HG03039 (cell line): ENCODE measurements around the gene PLGRKT.
A peak's percentile ranks its signal among the peaks of the same experiment; 100 is the strongest.
"Not testable (repeated sequence)": the region's sequence is repeated elsewhere in the genome, so short reads cannot be mapped to it uniquely, and the experiment has no call there.

ENCODE experiments used
- ATAC-seq: cut with Tn5 transposase; IDR thresholded peaks from one replicate; pipeline ENCODE4 v1.9.1; 2021; ENCODE audit warnings: mild to moderate bottlenecking, moderate library complexity; ENCODE audit not compliant: unreplicated experiment

Gene PLGRKT

DNA sequence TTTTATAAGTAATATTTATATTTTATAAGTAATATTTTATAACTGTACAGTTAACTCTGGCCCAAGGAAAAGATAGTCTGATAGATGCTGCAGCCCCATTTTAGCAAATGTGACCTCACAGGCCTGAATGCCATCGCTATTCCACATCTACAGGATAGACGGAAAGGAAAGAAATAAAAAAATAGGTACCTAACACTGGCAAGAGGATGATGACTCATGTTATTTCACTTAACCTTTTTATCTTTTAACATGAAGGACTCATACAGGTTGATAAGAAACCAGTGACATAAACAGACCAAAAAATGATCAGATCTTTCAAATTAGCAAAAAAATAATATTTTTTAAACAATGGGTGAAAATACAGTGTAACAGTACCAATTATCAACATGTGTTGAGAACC is 15.3 kb upstream of the PLGRKT start:
- ATAC-seq = no peak

DNA sequence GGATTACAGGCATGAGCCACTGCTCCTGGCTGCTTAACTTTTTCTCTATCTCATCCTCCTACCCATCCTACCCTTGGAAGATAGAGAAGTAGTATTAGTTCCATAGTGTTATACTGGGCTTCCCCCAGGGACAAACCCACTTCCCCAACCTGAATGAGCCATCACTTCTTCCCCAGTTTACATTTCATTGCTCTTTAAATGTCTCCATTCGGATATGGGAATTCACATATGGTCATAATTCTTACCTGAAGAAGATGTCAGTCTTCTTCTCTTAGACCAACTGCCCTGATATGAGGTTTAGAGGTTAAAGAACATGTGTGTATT is 14.5 kb upstream of the PLGRKT start:
- no peak for ATAC-seq

DNA sequence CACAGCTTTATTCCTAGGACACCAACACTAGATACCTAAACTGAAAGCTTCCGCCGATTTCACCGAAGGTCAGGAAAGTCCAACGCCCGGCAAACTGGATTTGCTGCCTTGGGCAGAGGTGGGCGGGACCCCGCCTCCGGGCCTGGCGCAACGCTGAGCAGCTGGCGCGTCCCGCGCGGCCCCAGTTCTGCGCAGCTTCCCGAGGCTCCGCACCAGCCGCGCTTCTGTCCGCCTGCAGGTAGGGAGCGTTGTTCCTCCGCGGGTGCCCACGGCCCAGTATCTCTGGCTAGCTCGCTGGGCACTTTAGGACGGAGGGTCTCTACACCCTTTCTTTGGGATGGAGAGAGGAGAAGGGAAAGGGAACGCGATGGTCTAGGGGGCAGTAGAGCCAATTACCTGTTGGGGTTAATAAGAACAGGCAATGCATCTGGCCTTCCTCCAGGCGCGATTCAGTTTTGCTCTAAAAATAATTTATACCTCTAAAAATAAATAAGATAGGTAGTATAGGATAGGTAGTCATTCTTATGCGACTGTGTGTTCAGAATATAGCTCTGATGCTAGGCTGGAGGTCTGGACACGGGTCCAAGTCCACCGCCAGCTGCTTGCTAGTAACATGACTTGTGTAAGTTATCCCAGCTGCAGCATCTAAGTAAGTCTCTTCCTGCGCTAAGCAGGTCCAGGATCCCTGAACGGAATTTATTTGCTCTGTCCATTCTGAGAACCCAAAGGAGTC is 12.8 kb upstream of the PLGRKT start, which contains the start of gene CD274:
CD274 (plus strand) TSS at position 184 of the 733 bp plus-strand sequence. CDS start 5,572 bp downstream, outside the sequence.
- ATAC-seq = peak; percentile 64

DNA sequence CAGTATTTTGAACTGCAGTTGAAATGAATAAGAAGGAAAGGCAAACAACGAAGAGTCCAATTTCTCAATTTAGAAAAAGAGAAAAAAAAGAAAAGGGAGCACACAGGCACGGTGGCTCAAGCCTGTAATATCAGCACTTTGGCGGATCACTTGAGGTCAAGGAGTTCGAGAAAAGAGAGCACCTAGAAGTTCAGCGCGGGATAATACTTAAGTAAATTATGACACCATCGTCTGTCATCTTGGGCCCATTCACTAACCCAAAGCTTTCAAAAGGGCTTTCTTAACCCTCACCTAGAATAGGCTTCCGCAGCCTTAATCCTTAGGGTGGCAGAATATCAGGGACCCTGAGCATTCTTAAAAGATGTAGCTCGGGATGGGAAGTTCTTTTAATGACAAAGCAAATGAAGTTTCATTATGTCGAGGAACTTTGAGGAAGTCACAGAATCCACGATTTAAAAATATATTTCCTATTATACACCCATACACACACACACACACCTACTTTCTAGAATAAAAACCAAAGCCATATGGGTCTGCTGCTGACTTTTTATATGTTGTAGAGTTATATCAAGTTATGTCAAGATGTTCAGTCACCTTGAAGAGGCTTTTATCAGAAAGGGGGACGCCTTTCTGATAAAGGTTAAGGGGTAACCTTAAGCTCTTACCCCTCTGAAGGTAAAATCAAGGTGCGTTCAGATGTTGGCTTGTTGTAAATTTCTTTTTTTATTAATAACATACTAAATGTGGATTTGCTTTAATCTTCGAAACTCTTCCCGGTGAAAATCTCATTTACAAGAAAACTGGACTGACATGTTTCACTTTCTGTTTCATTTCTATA is 12.0 kb upstream of the PLGRKT start:
- no peak for ATAC-seq

DNA sequence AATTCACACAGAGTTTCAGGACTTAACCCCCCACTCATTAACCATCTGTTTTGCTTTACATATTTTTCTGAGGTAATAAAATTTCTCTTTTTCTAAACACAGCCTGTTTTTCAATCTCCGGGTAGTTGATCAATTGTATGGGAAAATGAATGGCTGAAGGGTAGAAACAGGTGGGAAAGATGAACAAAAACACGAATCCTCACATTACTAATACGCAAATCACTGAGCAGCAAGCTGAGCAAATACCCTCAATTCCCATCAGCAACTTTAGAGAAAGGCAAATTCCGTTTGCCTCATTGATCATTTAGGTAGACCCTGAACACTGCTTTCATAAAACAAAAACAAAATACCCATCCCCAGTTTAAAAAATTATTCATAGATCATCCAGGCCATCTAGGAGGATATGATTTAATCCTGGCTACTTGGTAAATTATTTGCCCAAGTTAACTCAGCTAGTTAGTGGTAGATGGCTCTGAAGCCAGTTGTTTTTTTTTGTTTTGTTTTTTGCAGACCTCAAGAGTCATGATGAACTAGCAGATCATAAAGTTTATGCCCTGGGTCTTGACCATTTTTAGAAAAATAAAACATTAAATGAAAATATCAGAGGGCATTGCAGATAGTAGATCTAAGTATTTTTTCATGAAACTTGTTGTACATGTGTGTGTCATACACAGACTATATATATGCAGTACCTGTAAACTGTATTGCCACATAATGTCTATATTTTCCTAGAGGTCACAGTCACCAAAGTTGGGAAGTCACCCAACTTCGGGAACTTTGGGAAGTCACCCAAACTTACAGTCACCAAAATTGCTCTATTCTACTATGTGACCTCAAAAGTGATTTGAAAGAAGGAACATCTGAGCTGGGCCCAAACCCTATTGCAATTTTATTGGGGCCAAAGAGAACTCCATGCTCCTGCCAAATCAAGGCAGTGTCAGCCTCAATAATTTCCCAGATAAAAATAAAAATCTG is 11.0 kb upstream of the PLGRKT start:
- ATAC-seq = no peak

DNA sequence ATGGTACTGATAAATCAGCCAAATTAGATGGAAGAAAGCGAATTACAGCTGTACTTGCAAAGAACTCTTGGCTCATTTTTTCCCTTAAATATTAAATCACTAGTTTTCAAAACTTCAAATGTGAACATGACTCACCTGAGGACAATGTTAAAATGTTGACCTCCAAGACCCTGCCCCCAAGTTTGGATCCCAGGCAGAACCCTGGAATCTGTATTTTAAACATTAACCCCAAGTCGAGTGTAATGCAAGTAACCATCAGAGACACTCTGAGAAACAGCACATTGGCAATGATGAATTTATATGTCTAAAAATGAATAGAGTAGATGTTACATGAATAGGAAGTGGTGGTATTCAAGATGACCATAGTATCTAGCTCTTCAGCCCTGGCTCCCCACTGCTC is 10.3 kb upstream of the PLGRKT start:
- no peak for ATAC-seq

DNA sequence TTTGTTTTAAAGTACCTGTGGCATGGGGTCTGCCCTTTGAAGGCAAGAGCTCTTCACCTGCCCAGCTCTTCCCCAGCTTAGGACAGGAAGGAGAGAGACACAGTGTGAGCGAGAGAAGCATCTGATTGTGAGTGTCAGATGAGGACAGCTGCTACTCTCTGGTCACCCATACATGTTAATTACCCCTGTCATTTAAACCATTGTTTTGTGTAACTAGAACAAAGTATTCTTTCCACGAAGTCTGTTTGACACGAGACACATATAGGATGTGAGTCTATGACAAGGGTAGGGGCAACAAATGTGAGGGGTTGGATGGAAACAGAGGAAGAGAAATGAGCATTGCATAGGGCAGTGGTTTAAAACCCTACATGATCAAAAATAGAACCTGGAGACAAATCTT is 9.6 kb upstream of the PLGRKT start:
- no peak for ATAC-seq

DNA sequence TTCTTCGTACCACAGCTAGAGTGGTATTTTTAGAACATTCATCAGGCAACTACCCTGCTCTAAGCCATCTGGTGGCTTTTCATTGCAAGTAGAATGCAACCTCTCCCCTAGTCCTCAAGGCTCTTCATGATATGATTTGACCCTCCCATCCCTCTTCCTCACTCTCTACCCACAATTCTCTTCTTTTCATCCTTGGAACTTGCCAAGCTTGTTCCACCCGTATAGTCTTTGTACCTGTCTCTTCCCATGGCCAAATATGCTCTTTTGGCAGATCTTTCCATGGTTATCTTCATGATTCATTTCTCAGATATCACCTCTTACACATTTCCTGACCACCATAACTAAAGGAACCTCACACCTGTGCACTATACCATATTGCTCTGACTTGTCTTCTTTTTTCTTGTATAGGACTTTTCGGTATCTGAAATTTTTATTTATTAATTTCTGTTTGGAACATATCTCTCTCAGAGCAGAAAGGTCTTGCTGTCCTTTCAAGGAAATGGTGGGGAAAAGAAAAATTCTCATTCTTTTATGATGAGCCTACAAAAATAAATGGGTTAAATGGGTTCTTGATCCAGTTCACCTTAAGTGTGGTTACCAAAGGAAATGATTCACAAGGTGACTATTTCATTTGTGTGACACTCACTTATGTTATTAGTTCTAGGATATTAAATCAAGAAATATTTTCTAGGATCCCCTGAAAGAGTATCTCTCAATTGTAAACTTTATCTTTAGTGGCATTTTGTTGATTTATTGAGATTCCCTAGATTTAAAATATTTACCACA is 8.9 kb upstream of the PLGRKT start:
- ATAC-seq = no peak

DNA sequence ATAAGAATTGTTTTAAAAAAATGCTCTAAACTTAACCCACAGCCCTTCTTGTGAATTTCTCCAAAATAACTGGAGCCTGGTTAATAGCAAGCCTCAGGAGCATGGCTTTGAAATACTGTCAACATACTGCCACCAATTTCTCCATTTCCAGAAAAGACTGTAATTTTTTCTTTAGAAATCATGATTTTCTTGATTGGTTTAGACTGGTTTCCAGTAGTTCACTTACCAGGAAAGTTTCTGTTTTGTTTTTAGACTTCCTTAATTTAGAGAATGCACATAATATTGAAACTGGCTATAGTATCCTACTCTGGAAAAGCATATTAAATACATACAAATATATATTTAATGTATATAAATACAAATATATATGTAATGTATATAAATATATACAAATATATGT is 8.2 kb upstream of the PLGRKT start:
- no peak for ATAC-seq

DNA sequence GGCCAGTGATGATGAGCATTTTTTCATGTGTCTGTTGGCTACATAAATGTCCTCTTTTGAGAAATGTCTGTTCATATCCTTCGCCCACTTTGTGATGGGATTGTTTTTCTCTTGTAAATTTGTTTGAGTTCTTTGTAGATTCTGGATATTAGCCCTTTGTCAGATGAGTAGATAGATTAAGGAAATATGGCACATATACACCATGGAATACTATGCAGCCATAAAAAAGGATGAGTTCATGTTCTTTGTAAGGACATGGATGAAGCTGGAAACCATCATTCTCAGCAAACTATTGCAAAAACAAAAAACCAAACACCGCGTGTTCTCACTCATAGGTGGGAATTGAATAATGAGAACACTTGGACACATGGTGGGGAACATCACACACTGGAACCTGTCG is 7.4 kb upstream of the PLGRKT start:
- not testable (repeated sequence) for ATAC-seq

DNA sequence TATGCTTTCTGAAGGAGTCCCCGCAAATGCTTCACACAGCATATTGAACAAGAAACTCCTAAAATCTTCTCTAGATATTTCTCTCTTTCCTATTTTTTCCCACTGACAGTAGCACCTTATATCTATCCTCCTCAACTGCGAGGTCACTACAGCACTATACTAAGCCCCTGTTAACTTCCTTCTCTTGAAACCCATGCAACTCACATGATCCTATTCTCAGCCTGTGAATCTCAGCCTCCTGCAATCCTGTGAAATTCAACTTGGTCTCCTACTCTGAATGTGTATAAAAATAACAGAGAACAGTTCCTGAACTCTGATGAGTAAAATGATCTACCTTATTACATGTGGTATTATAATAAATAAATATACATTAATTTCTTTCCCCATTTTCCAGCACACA is 6.1 kb upstream of the PLGRKT start:
- no peak for ATAC-seq

DNA sequence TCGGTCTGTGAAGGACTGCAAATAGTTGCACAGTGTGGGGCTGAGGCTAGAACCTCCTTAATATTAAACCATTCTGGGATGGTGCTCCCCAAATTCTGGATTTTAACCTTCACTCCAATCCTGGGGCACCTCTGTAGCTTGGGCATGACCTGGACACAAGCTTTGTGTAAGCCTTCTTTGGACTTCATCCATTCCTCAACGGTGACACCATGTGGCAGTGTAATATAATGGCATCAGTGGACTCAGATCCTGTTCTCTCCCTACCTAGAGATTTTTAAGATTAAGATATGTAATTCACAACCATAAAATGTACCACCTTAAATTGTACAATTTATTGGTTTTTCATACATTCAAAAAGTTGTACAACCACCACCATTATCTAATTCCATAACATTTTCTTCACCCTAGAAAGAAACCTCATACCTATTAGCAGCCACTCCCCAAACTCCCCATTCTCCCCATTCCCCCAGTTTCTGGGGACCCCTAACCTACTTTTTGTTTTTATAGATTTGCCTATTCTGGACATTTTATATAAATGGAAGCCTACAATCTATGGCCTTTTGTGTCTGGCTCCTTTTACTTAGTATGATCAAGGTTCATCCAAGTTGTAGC is 4.8 kb upstream of the PLGRKT start:
- no peak for ATAC-seq

DNA sequence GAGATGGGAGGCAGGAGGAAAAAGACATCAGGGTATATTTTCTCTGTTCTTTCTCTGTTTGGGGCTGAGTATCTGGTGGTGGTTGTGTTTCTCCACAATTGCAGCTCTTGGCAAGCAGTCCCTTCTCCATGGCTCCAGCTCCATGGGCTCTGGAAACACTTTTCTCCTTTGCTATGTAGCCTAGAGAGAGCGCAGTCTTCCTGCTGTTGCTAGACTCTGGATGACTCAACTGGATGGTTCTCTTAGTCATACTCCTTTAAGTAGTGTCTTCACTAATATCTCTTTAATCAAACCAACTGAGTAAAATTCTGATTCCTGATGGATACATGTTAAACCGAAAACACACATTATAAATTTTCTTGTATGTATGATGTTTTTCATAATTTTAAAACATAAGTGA is 3.3 kb upstream of the PLGRKT start:
- ATAC-seq = no peak

DNA sequence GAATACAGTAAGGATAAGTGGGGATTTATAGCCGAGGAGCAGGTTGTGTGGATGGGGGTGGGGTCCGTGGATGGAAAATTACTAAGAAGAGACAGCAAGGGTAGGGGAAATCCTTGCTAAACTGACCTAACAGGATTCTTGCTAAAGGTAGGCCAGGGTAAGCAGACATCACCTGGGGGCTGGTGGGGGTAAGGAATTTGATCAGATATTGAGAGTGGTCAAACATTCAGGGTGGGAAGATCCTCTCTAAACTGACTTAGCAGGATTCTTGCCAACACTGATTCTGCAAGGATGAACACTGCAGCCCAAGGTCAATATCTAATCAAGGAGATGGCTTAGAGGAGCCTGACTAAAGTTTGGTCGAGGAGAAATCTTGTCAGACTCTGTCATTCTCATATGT is 2.7 kb upstream of the PLGRKT start:
- no peak for ATAC-seq

DNA sequence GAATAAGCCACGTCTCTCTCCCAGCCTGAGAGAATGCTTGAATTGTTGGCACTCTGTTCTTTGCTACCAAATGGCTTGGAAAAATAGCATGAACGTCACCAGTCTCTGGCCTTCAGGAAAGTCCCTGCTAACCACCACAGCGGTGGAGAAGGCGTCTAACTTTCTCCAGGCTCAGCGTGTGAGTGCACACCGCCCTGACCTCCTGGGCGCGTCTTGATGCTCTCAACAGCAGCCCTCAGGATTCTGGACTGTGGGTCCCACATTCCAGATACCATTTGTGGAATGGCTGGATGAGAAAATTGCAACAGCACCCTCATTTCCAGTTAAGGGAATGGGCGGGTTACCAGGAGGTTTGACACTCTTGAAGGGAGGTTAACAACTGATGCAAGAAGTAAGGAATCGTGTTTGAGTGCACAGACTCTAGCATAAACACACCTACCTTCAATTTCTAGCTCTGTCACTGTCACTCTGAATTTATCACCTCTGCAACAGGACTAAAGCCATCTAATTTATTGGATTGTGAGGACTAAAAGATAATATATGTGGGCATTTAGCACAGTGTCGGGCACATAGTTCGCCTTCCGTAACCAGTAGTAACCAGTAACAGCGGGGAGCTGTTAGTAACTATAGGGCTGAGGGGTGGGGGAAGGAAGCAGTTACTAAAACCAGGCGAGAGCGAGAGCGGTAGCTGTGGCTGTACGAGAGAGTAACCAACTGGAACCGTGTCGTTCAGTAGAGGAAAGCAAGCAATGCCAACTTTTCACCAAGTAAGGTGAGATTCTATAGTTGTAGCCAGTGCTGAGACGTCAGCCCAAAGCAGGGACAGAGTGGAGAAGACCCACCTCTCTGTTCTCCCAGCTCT is 807 bp upstream of the PLGRKT start:
- peak; percentile 50 for ATAC-seq

DNA sequence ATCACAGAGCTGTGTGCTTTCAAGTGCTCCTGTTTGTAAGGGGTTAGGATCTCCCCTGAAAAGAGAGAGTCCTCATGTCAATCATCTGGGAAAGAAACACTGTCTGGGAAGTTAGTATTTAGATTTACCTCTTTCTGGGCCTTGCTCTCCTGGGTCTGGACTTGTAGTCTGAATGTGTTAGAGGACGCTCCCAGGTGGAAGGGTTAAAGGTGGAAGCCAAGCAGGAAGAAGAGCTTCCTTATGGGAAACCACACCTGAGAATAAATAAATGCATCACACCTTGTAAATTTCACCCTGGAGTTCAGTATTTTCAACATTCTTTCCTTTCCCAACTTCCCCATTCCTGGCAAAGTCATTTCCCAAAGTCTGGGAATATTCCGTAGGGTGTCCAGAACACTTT is 1.3 kb downstream of the PLGRKT start:
- no peak for ATAC-seq

DNA sequence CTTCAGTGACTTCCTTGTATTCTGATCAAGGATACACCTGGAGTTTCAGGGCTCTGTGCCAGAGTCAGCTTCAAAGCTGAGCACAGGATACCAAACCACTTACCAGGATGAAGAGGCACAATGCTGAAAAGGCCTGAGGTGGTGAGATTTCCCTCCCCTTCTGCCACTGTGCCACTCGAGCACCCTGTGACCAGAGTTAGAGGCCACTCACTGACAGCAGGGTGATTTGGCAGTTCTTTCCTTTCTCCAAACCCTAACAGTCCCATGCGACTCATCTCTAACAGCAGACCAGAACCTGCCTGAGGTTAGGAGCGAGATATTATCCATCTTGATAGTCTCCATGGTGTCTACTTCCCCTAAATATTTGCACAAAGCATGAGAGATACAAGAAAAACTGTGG is 1.8 kb downstream of the PLGRKT start:
- no peak for ATAC-seq

DNA sequence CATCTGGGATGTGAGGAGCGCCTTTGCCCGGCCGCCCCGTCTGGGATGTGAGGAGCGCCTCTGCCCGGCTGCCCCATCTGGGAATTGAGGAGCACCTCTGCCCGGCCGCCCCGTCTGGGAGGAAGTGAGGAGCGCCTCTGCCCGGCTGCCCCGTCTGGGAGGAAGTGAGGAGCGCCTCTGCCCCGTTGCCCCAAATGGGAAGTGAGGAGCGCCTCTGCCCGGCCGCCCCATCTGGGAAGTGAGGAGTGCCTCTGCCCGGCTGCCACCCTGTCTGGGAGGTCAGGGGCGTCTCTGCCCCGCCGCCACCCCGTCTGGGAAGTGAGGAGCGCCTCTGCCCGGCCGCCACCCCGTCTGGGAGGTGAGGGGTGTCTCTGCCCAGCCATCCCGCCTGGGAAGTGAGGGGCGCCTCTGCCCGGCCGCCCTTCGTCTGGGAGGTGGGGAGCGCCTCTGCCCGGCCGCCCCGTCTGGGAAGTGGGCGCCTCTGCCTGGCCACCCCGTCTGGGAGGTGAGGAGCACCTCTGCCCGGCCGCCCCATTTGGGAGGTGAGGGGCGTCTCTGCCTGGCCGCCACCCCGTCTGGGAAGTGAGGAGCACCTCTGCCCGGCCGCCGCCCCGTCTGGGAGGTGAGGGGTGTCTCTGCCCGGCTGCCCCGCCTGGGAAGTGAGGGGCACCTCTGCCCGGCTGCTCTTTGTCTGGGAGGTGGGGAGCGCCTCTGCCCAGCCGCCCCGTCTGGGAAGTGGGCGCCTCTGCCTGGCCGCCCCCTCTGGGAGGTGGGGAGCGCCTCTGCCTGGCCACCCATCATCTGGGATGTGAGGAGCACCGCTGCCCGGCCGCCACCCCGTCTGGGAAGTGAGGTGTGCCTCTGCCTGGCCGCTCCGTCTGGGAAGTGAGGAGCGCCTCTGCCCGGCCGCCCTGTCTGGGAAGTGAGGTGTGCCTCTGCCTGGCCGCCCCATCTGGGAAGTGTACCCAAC is 3.6 kb downstream of the PLGRKT start:
- not testable (repeated sequence) for ATAC-seq
